GM23338 (cell line): ENCODE measurements around the gene PHAF1. TPM values are rescaled to one million over a fixed set of nuclear protein-coding genes. Genes with fewer than 3 reads are reported as not detected.
A peak's percentile ranks its signal among the peaks of the same experiment; 100 is the strongest.

Experiments
- ATAC-seq: fragments of 200-7000 bp; cut with Tn5 transposase; 3 replicates; pipeline ENCODE4 v1.9.1; 2020
- DNase-seq: peaks from one replicate; pipeline ENCODE4 v3.0.0-alpha.2; 2015; ENCODE audit warnings: low spot score
- H2AFZ ChIP-seq: fragments of 200-600 bp; sonication (generic); 2 replicates; pipeline ENCODE4 v1.8.0; 2016; ENCODE audit warnings: antibody characterized with exemption, mild to moderate bottlenecking, moderate library complexity
- H3F3A ChIP-seq: fragments of 200-600 bp; sonication (generic); replicated peaks from 2 replicates; pipeline ENCODE4 v1.8.0; 2017; ENCODE audit warnings: antibody characterized with exemption, mixed run types, low read depth
- H3K27ac ChIP-seq: fragments of 200-600 bp; sonication (generic); 2 replicates; pipeline ENCODE4 v1.6.1; 2016; ENCODE audit warnings: low read depth
- H3K27me3 ChIP-seq: fragments of 200-600 bp; sonication (generic); 2 replicates; pipeline ENCODE4 v1.8.0; 2016; ENCODE audit warnings: mild to moderate bottlenecking, mixed run types, moderate library complexity; ENCODE audit not compliant: insufficient read depth
- H3K36me3 ChIP-seq: fragments of 200-600 bp; sonication (generic); 2 replicates; pipeline ENCODE4 v1.8.0; 2016; ENCODE audit warnings: mild to moderate bottlenecking; ENCODE audit not compliant: insufficient read depth
- H3K4me1 ChIP-seq: fragments of 200-600 bp; sonication (generic); 2 replicates; pipeline ENCODE4 v1.8.0; 2016; ENCODE audit warnings: mild to moderate bottlenecking, moderate library complexity; ENCODE audit not compliant: insufficient read depth
- H3K4me2 ChIP-seq: fragments of 200-600 bp; sonication (generic); 2 replicates; pipeline ENCODE4 v1.7.1; 2017; ENCODE audit warnings: mixed run types
- H3K4me3 ChIP-seq: fragments of 200-600 bp; sonication (generic); 2 replicates; pipeline ENCODE4 v1.6.1; 2016; ENCODE audit warnings: mixed run types
- H3K79me2 ChIP-seq: fragments of 200-600 bp; sonication (generic); replicated peaks from 2 replicates; pipeline ENCODE4 v1.8.0; 2017; ENCODE audit warnings: mild to moderate bottlenecking; ENCODE audit not compliant: insufficient read depth
- H3K9me2 ChIP-seq: fragments of 200-600 bp; sonication (generic); 2 replicates; pipeline ENCODE4 v1.8.0; 2017; ENCODE audit not compliant: insufficient read depth
- H4K20me1 ChIP-seq: fragments of 200-600 bp; sonication (generic); replicated peaks from 2 replicates; pipeline ENCODE4 v1.8.0; 2017; ENCODE audit warnings: mild to moderate bottlenecking; ENCODE audit not compliant: insufficient read depth
- H3K27ac Mint-ChIP-seq: 2 replicates; pipeline ENCODE4 v1.8.0; 2020; ENCODE audit warnings: inconsistent platforms, mild to moderate bottlenecking, moderate library complexity, mixed read lengths
- H3K27me3 Mint-ChIP-seq: 3 replicates; pipeline ENCODE4 v1.8.0; 2022; ENCODE audit warnings: low read depth, mild to moderate bottlenecking, moderate library complexity, mixed read lengths, inconsistent platforms; ENCODE audit not compliant: insufficient read depth, poor library complexity
- H3K36me3 Mint-ChIP-seq: 3 replicates; pipeline ENCODE4 v1.8.0; 2021; ENCODE audit warnings: low read depth, mild to moderate bottlenecking, inconsistent platforms, moderate library complexity, mixed read lengths
- H3K4me1 Mint-ChIP-seq: 3 replicates; pipeline ENCODE4 v1.8.0; 2020; ENCODE audit warnings: mild to moderate bottlenecking, inconsistent platforms, mixed read lengths
- H3K4me3 Mint-ChIP-seq: 3 replicates; pipeline ENCODE4 v1.8.0; 2021; ENCODE audit warnings: moderate library complexity, mild to moderate bottlenecking, inconsistent platforms, mixed read lengths
- H3K9me3 Mint-ChIP-seq: 3 replicates; pipeline ENCODE4 v1.8.0; 2020; ENCODE audit warnings: moderate library complexity, mild to moderate bottlenecking, inconsistent platforms, mixed read lengths
- CREB1 ChIP-seq: fragments of 250-450 bp; sonication (Bioruptor Pico); IDR thresholded peaks from 2 replicates; pipeline ENCODE4 v1.5.0; 2020; ENCODE audit warnings: low read depth, mild to moderate bottlenecking, moderate library complexity
- CTCF ChIP-seq, 2 experiments: fragments of 200-600 bp in 1 of 2; sonication (generic) in 1 of 2; conservative IDR thresholded peaks; 2 replicates each; pipeline versions ENCODE4 v1.5.1 to v1.6.1; 2016 to 2017; ENCODE audit warnings: antibody characterized with exemption in 2 of 2, low read depth in 2 of 2, mild to moderate bottlenecking in 2 of 2, moderate library complexity in 1 of 2
- EZH2 ChIP-seq: fragments of 200-600 bp; sonication (generic); IDR thresholded peaks from one replicate; pipeline ENCODE4 v1.8.0; 2017; ENCODE audit warnings: antibody characterized with exemption, mild to moderate bottlenecking, low read depth; ENCODE audit not compliant: unreplicated experiment
- EZH2phosphoT487 ChIP-seq: fragments of 200-600 bp; sonication (generic); IDR thresholded peaks from one replicate; pipeline ENCODE4 v1.8.1; 2018; ENCODE audit warnings: antibody characterized with exemption; ENCODE audit not compliant: unreplicated experiment
- JUNB ChIP-seq: IDR thresholded peaks from one replicate; pipeline ENCODE4 v1.6.1; 2016; ENCODE audit warnings: antibody characterized with exemption; ENCODE audit not compliant: unreplicated experiment
- NANOG ChIP-seq: IDR thresholded peaks from 2 replicates; pipeline ENCODE4 v1.6.1; 2016; ENCODE audit warnings: antibody characterized with exemption, borderline replicate concordance
- POLR2AphosphoS5 ChIP-seq: IDR thresholded peaks from 2 replicates; pipeline ENCODE4 v1.6.1; 2016; ENCODE audit warnings: antibody characterized with exemption, low read depth
- STAT1 ChIP-seq: IDR thresholded peaks from one replicate; pipeline ENCODE4 v1.6.1; 2016; ENCODE audit warnings: antibody characterized with exemption; ENCODE audit not compliant: unreplicated experiment
- ZNF114 ChIP-seq: fragments of 250-450 bp; sonication (Bioruptor Pico); IDR thresholded peaks from 2 replicates; pipeline ENCODE4 v1.5.0; 2020; ENCODE audit warnings: mild to moderate bottlenecking, moderate library complexity
- ZNF331 ChIP-seq: fragments of 250-450 bp; sonication (Bioruptor Pico); IDR thresholded peaks from 2 replicates; pipeline ENCODE4 v1.5.0; 2020; ENCODE audit warnings: low read depth, mild to moderate bottlenecking, moderate library complexity
- polyA plus RNA-seq: library from polyadenylated mRNA; unstranded; fragments of >200 nt; fragmentation: Nextera tagmentation; extraction: Ambion mirVana; gene quantifications from 2 replicates; pipeline ENCODE4 v1.2.1, GENCODE V29; 2016
- total RNA-seq: library from RNA; depleted of rRNA; stranded (reverse); fragments of >200 nt; shearing (Covaris generic); gene quantifications from 2 replicates; pipeline ENCODE4 v1.2.3, GENCODE V29; 2014
- TF ChIP-seq, protein P1 (sequence below): fragments of 250-450 bp; sonication (Bioruptor Pico); IDR thresholded peaks from 2 replicates; pipeline ENCODE4 v1.5.0; 2020; ENCODE audit warnings: mild to moderate bottlenecking, moderate library complexity
- TF ChIP-seq, protein P2 (sequence below): IDR thresholded peaks from 2 replicates; pipeline ENCODE4 v1.6.1; 2016; ENCODE audit warnings: antibody characterized with exemption
- TF ChIP-seq, protein P3 (sequence below): IDR thresholded peaks from one replicate; pipeline ENCODE4 v1.6.1; 2018; ENCODE audit warnings: antibody characterized with exemption; ENCODE audit not compliant: unreplicated experiment

Gene PHAF1
- total and polyA plus RNA-seq, 2 experiments from 2014 or later, result 14.7 to 35.9 TPM

DNA sequence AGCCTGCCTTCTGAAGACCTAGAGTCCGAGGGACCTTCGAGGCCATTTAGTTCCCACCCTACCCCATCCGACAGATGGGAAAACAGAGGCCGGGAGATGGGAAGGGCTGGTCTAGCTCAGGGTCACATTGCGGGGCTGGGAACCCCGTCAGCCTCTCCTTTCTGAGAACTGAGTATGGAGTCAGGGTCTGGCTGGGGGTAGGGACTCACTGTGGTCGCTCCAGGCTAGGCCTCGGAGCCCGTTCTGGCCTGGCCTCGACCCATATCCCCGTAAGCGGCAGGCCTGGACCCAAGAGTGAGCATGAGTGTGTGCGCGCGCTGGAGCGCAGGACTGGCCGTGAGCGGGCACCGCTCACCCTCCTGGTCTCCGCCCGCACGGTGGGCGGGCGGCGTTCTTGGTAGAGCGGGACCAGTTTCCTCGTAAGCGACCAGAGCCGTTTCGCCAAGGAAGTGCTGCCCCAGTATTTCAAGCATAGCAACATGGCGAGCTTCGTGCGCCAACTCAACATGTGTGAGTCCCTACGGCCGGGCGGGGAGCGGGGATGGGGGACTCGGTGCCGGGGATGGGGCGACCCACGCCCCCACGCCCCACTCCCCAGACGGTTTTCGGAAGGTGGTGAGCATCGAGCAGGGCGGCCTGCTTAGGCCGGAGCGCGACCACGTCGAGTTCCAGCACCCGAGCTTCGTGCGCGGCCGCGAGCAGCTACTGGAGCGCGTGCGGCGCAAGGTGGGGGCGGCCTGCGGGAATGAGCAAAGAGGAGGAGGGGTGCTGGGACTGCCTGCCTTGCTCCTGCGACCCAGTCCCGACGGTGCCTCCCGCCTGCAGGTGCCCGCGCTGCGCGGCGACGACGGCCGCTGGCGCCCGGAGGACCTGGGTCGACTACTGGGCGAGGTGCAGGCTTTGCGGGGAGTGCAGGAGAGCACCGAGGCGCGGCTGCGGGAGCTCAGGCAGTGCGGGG lies 55.7 kb downstream of the PHAF1 start:
- peaks cover 2% of the 10 kb centered on the region; the same call in 2 of the 3 replicates for H3K9me3 Mint-ChIP-seq

More for the DNA sequence above, 55.7 kb downstream of the PHAF1 start:
- Histone ChIP-seq H3K79me2 (no peaks in the 10 kb centered on the region), H3K4me3 (peak overlapping the region; percentile 59), H4K20me1 (no peaks in the 10 kb centered on the region; the same call in 1 of the 2 replicates), H3K9me2 (no peaks in the 10 kb centered on the region), H3K36me3 (no peaks in the 10 kb centered on the region), H3K4me1 (peaks cover 22% of the 10 kb centered on the region), H3K27ac (no peak overlapping the region), H3K4me2 (peak overlapping the region; percentile 79), H2AFZ (peak overlapping the region; percentile 47; the same call in 1 of the 2 replicates), H3F3A (peaks cover 10% of the 10 kb centered on the region), H3K27me3 (peaks cover 99% of the 10 kb centered on the region)
- ATAC-seq (peak; percentile 0), DNase-seq (peak; percentile 73)
- H3K36me3 Mint-ChIP-seq, result no peaks in the 10 kb centered on the region
- H3K4me3 Mint-ChIP-seq, result peak overlapping the region; percentile 60
- peak; percentile 95 for TF ChIP-seq EZH2phosphoT487
- no peak for TF ChIP-seq NANOG
- TF ChIP-seq, protein P1, sequence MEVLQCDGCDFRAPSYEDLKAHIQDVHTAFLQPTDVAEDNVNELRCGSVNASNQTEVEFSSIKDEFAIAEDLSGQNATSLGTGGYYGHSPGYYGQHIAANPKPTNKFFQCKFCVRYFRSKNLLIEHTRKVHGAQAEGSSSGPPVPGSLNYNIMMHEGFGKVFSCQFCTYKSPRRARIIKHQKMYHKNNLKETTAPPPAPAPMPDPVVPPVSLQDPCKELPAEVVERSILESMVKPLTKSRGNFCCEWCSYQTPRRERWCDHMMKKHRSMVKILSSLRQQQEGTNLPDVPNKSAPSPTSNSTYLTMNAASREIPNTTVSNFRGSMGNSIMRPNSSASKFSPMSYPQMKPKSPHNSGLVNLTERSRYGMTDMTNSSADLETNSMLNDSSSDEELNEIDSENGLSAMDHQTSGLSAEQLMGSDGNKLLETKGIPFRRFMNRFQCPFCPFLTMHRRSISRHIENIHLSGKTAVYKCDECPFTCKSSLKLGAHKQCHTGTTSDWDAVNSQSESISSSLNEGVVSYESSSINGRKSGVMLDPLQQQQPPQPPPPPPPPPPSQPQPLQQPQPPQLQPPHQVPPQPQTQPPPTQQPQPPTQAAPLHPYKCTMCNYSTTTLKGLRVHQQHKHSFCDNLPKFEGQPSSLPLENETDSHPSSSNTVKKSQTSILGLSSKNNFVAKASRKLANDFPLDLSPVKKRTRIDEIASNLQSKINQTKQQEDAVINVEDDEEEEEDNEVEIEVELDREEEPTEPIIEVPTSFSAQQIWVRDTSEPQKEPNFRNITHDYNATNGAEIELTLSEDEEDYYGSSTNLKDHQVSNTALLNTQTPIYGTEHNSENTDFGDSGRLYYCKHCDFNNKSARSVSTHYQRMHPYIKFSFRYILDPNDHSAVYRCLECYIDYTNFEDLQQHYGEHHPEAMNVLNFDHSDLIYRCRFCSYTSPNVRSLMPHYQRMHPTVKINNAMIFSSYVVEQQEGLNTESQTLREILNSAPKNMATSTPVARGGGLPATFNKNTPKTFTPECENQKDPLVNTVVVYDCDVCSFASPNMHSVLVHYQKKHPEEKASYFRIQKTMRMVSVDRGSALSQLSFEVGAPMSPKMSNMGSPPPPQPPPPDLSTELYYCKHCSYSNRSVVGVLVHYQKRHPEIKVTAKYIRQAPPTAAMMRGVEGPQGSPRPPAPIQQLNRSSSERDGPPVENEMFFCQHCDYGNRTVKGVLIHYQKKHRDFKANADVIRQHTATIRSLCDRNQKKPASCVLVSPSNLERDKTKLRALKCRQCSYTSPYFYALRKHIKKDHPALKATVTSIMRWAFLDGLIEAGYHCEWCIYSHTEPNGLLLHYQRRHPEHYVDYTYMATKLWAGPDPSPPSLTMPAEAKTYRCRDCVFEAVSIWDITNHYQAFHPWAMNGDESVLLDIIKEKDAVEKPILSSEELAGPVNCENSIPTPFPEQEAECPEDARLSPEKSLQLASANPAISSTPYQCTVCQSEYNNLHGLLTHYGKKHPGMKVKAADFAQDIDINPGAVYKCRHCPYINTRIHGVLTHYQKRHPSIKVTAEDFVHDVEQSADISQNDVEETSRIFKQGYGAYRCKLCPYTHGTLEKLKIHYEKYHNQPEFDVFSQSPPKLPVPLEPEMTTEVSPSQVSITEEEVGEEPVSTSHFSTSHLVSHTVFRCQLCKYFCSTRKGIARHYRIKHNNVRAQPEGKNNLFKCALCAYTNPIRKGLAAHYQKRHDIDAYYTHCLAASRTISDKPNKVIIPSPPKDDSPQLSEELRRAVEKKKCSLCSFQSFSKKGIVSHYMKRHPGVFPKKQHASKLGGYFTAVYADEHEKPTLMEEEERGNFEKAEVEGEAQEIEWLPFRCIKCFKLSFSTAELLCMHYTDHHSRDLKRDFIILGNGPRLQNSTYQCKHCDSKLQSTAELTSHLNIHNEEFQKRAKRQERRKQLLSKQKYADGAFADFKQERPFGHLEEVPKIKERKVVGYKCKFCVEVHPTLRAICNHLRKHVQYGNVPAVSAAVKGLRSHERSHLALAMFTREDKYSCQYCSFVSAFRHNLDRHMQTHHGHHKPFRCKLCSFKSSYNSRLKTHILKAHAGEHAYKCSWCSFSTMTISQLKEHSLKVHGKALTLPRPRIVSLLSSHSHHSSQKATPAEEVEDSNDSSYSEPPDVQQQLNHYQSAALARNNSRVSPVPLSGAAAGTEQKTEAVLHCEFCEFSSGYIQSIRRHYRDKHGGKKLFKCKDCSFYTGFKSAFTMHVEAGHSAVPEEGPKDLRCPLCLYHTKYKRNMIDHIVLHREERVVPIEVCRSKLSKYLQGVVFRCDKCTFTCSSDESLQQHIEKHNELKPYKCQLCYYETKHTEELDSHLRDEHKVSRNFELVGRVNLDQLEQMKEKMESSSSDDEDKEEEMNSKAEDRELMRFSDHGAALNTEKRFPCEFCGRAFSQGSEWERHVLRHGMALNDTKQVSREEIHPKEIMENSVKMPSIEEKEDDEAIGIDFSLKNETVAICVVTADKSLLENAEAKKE (CRISPR knock-in tag), result no peak
- no peak for TF ChIP-seq JUNB
- TF ChIP-seq, protein P2, sequence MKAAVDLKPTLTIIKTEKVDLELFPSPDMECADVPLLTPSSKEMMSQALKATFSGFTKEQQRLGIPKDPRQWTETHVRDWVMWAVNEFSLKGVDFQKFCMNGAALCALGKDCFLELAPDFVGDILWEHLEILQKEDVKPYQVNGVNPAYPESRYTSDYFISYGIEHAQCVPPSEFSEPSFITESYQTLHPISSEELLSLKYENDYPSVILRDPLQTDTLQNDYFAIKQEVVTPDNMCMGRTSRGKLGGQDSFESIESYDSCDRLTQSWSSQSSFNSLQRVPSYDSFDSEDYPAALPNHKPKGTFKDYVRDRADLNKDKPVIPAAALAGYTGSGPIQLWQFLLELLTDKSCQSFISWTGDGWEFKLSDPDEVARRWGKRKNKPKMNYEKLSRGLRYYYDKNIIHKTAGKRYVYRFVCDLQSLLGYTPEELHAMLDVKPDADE, result no peak
- no peak for TF ChIP-seq ZNF114
- no peak for TF ChIP-seq CREB1
- TF ChIP-seq EZH2, result peak; percentile 95
- no peak for TF ChIP-seq CTCF (conservative IDR thresholded peaks at IDR 0.05; ENCODE audit: low read depth in 2 of 2)
- no peak for TF ChIP-seq ZNF331 (CRISPR knock-in tag)
- TF ChIP-seq, protein P3, sequence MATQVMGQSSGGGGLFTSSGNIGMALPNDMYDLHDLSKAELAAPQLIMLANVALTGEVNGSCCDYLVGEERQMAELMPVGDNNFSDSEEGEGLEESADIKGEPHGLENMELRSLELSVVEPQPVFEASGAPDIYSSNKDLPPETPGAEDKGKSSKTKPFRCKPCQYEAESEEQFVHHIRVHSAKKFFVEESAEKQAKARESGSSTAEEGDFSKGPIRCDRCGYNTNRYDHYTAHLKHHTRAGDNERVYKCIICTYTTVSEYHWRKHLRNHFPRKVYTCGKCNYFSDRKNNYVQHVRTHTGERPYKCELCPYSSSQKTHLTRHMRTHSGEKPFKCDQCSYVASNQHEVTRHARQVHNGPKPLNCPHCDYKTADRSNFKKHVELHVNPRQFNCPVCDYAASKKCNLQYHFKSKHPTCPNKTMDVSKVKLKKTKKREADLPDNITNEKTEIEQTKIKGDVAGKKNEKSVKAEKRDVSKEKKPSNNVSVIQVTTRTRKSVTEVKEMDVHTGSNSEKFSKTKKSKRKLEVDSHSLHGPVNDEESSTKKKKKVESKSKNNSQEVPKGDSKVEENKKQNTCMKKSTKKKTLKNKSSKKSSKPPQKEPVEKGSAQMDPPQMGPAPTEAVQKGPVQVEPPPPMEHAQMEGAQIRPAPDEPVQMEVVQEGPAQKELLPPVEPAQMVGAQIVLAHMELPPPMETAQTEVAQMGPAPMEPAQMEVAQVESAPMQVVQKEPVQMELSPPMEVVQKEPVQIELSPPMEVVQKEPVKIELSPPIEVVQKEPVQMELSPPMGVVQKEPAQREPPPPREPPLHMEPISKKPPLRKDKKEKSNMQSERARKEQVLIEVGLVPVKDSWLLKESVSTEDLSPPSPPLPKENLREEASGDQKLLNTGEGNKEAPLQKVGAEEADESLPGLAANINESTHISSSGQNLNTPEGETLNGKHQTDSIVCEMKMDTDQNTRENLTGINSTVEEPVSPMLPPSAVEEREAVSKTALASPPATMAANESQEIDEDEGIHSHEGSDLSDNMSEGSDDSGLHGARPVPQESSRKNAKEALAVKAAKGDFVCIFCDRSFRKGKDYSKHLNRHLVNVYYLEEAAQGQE, result no peak
- no peak for TF ChIP-seq STAT1
- no peak for TF ChIP-seq POLR2AphosphoS5
- peaks cover 97% of the 10 kb centered on the region for H3K27me3 Mint-ChIP-seq
- H3K27ac Mint-ChIP-seq, result no peak overlapping the region
- H3K4me1 Mint-ChIP-seq, result peaks cover 36% of the 10 kb centered on the region
